CD4-positive, alpha-beta T cell (primary cell): Measurements from ENCODE around the gene TEAD3. TPM values are rescaled to one million over a fixed set of nuclear protein-coding genes. Genes with fewer than 3 reads are reported as not detected.

Source experiments
- ATAC-seq: fragments of 200-7000 bp; cut with Tn5 transposase; one replicate; pipeline ENCODE4 v1.10.0; 2022; ENCODE audit warnings: mild to moderate bottlenecking; ENCODE audit not compliant: poor library complexity
- CTCF ChIA-PET: fragments of 350-600 bp; sonication (Branson Sonifier 250); formaldehyde crosslinking; loops from one replicate; lab custom pipeline; 2021; ENCODE audit warnings: antibody characterized with exemption, inconsistent platforms; lab: Charles Lee
- POLR2A ChIA-PET: fragments of 350-600 bp; sonication (Branson Sonifier 250); formaldehyde crosslinking; loops from one replicate; lab custom pipeline; 2021; ENCODE audit warnings: antibody characterized with exemption, inconsistent platforms; lab: Charles Lee
- DNase-seq, 14 experiments: peaks; one replicate each; pipeline ENCODE4 v3.0.0-alpha.2; 2013 to 2020; ENCODE audit warnings: mixed read lengths in 2 of 14
- H3K27ac ChIP-seq, 2 donors: one replicate each; pipeline versions ENCODE4 v1.5.1 to v1.7.0; 2013; ENCODE audit warnings: low read length in 2 of 2, low read depth in 1 of 2, mild to moderate bottlenecking in 1 of 2
- H3K27me3 ChIP-seq, 2 experiments: 1 replicate in 1 of 2; 2 replicates in 1 of 2; pipeline versions ENCODE4 v1.6.1 to v1.7.0; 2013; ENCODE audit warnings: low read length in 2 of 2, control low read depth in 1 of 2, mild to moderate bottlenecking in 1 of 2, moderate library complexity in 1 of 2; ENCODE audit not compliant: insufficient read depth in 2 of 2, control insufficient read depth in 1 of 2
- H3K36me3 ChIP-seq: one replicate; pipeline ENCODE4 v1.6.1; 2013; ENCODE audit warnings: low read length, control low read depth; ENCODE audit not compliant: insufficient read depth
- H3K4me1 ChIP-seq: one replicate; pipeline ENCODE4 v1.6.1; 2013; ENCODE audit warnings: low read length, control low read depth; ENCODE audit not compliant: insufficient read depth
- H3K4me3 ChIP-seq: one replicate; pipeline ENCODE4 v1.5.1; 2013; ENCODE audit warnings: mild to moderate bottlenecking, low read length, moderate library complexity
- H3K9me3 ChIP-seq, 2 experiments: 1 replicate in 1 of 2; 2 replicates in 1 of 2; pipeline versions ENCODE4 v1.6.1 to v1.7.0; 2013; ENCODE audit warnings: low read length in 2 of 2, mild to moderate bottlenecking in 2 of 2, control low read depth in 1 of 2, moderate library complexity in 1 of 2; ENCODE audit not compliant: control insufficient read depth in 1 of 2, insufficient read depth in 1 of 2
- H3K27ac Mint-ChIP-seq: one replicate; pipeline ENCODE4 v1.8.0; 2020; ENCODE audit warnings: mixed read lengths
- H3K27me3 Mint-ChIP-seq: one replicate; pipeline ENCODE4 v1.8.0; 2021; ENCODE audit warnings: mixed read lengths
- H3K36me3 Mint-ChIP-seq: one replicate; pipeline ENCODE4 v1.8.0; 2021; ENCODE audit warnings: low read depth, mixed read lengths
- H3K4me1 Mint-ChIP-seq: one replicate; pipeline ENCODE4 v1.8.0; 2021; ENCODE audit warnings: low read depth, mixed read lengths
- H3K4me3 Mint-ChIP-seq: one replicate; pipeline ENCODE4 v1.8.0; 2020; ENCODE audit warnings: mild to moderate bottlenecking, mixed read lengths
- H3K9me3 Mint-ChIP-seq: one replicate; pipeline ENCODE4 v1.8.0; 2020; ENCODE audit warnings: mixed read lengths
- intact Hi-C, 2 experiments: fragments of 100-400 bp; cut with DNase I in 1 of 2; cut with micrococcal nuclease in 1 of 2; formaldehyde crosslinking; loops; one replicate each; pipeline versions ENCODE4 v1.15.1 to v1.9.0; 2023 to 2025; cut with DNase I, micrococcal nuclease
- total RNA-seq, 174 experiments: library from RNA in 2 of 174; stranded (reverse) in 2 of 174; gene quantifications; one replicate each; pipeline ENCODE4 v1.2.3 and lab custom pipeline; 2021 to 2026
- TF ChIP-seq, protein P1 (sequence below): fragments of 200-600 bp; IDR thresholded peaks from one replicate; pipeline ENCODE4 v1.8.0; 2022; ENCODE audit warnings: antibody characterized with exemption, mild to moderate bottlenecking

The TEAD3 gene
- total RNA-seq, 2 experiments from 2014 or later, result 0.11 TPM; not detected in 1

DNA sequence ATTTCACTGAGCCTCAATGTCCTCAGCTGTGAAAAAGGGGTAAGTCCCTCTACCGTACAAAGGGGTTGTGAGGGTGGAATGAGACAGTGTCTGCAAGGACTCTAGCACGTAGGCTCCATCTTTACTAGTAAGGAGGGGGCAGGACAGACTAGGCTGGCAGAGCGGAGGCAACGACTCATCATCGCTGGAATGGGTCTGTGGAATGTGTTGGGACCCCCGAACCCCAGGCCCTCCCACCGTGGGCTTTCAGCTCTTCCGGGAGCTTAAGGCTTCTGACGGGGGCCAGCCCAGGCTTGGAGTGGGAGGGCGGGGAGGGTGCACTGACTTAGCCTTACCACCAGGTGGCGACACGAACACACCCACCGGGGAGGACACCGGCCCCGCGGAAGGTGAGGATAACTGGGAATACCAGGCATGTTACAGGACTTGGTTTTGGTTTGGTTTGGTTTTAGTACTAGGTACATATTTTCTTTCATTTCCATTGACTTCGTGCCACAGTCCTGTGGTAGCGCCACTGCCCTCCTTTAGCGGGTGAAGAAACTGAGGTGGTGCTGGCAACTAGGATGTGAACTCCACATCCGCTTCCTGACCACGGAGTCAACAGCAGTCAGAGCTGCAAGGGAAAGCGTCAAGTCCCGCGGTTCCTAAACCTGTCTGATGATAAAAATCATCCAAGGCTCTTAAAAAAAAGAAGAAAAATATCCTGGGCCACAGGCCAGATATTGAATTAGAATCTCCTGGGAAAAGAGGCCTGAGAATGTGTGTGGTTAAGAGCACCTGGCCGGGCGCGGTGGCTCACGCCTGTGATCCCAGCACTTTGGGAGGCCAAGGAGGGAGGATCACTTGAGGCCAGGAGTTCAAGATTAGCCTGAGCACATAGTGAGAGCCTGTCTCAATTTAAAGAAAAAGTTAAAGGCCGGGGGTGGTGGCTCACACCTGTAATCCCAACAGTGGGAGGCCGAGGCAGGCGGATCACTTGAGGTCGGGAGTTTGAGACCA is 26.1 kb upstream of the TEAD3 start:
- no peaks in the 10 kb centered on the region for H3K9me3 Mint-ChIP-seq
- no peaks in the 10 kb centered on the region for H3K36me3 Mint-ChIP-seq

DNA sequence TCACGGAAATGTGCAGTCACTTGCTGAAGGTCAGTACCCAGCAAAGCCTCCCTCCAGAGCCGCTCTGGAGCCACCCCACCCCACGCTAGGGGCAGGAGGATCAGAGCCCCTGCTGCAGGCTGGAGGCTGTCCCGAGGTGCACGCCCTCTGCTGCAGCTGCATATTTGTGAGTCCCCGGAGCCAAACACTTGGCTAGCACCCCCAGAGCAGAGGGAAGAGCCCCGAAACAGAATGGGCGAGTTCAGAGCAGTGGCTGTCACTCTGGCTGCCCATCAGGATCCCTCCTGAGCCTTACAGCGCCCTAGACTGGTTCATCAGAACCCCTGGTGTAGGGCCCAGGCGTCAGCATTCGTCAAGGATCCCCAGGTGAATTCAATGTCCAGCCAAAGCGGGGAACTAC is 25.3 kb upstream of the TEAD3 start:
- intact Hi-C loops, result loop anchor here (1.0 to 5.0 kb wide), 2 partner anchors 100 to 102 kb away; no protein-coding TSS in a partner anchor
- H3K4me3 Mint-ChIP-seq, result no peak overlapping the region
- no peaks in the 10 kb centered on the region for H3K27me3 Mint-ChIP-seq
- ChIA-PET CTCF (interaction anchor here (0.9 to 3.3 kb wide), 4 partner anchors 9 to 214 kb away, joined by 3 to 13 read pairs (median 5); partner anchors contain the start of gene ARMC12), POLR2A (interaction anchor here (0.9 to 1.0 kb wide), 2 partner anchors 46 to 51 kb away, joined by 3 to 5 read pairs; no protein-coding TSS in a partner anchor)
- no peaks in the 10 kb centered on the region for H3K36me3 Mint-ChIP-seq
- DNase-seq, result no peak
- peak overlapping the region; percentile 82 for H3K27ac Mint-ChIP-seq
- peaks cover 31% of the 10 kb centered on the region for H3K4me1 ChIP-seq
- H3K4me3 ChIP-seq, result no peak overlapping the region
- H3K9me3 Mint-ChIP-seq, result no peaks in the 10 kb centered on the region
- H3K9me3 ChIP-seq, result no peaks in the 10 kb centered on the region
- H3K4me1 Mint-ChIP-seq, result peaks cover 12% of the 10 kb centered on the region
- no peaks in the 10 kb centered on the region for H3K36me3 ChIP-seq
- TF ChIP-seq, protein P1, sequence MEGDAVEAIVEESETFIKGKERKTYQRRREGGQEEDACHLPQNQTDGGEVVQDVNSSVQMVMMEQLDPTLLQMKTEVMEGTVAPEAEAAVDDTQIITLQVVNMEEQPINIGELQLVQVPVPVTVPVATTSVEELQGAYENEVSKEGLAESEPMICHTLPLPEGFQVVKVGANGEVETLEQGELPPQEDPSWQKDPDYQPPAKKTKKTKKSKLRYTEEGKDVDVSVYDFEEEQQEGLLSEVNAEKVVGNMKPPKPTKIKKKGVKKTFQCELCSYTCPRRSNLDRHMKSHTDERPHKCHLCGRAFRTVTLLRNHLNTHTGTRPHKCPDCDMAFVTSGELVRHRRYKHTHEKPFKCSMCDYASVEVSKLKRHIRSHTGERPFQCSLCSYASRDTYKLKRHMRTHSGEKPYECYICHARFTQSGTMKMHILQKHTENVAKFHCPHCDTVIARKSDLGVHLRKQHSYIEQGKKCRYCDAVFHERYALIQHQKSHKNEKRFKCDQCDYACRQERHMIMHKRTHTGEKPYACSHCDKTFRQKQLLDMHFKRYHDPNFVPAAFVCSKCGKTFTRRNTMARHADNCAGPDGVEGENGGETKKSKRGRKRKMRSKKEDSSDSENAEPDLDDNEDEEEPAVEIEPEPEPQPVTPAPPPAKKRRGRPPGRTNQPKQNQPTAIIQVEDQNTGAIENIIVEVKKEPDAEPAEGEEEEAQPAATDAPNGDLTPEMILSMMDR, result no peak
- no peak for ATAC-seq
- H3K27me3 ChIP-seq, result no peaks in the 10 kb centered on the region
- no peak overlapping the region for H3K27ac ChIP-seq

More for the DNA sequence above, 26.1 kb upstream of the TEAD3 start:
- intact Hi-C loops, result loop anchor here (1.0 to 5.0 kb wide), 5 partner anchors 29 to 214 kb away; partner anchors contain the start of gene ARMC12 (in 2 of the 2)
- peaks cover 14% of the 10 kb centered on the region for H3K4me1 Mint-ChIP-seq
- no peaks in the 10 kb centered on the region for H3K27me3 Mint-ChIP-seq
- H3K27ac Mint-ChIP-seq, result peak overlapping the region; percentile 82
- TF ChIP-seq, protein P1, result peak; percentile 98
- no peak overlapping the region for H3K27ac ChIP-seq
- H3K4me3 Mint-ChIP-seq, result peak overlapping the region; percentile 79
- peak; percentile 61 to 91 (median 66) for DNase-seq
- H3K9me3 ChIP-seq, result no peaks in the 10 kb centered on the region
- peak overlapping the region; percentile 35 for H3K4me3 ChIP-seq
- ChIA-PET CTCF (interaction anchor here (0.6 to 3.3 kb wide), 8 partner anchors 8 to 1094 kb away, joined by 3 to 13 read pairs (median 4); partner anchors contain the start of gene ARMC12), POLR2A (interaction anchor here (0.6 to 1.6 kb wide), 6 partner anchors 24 to 209 kb away, joined by 3 to 8 read pairs (median 4); no protein-coding TSS in a partner anchor)
- H3K36me3 ChIP-seq, result no peaks in the 10 kb centered on the region
- H3K4me1 ChIP-seq, result peaks cover 31% of the 10 kb centered on the region
- peak; percentile 88 for ATAC-seq
- H3K27me3 ChIP-seq, result no peaks in the 10 kb centered on the region

DNA sequence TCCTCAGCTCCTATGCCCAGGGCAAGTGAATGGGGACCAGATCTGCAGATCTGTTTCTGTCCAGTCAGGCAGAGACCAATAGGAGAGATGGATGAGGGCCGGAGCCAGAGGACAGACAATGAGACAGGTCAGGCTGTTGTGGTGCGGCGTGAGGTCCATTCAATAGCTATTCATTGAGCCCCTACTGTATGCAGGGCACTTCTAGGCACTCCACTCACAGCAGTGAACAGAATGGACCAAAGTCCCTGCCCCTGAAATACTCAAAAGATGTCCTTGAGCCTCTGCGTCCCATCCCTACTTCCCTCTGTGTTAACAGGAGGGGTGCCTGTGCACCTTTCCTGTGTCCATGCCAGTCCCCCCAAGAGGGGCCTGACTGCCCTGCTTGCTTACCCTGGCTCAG is 24.4 kb upstream of the TEAD3 start:
- TF ChIP-seq, protein P1, result no peak

More for the DNA sequence above, 24.4 kb upstream of the TEAD3 start:
- ChIA-PET CTCF (no interaction called here), POLR2A (no interaction called here)
- no peak overlapping the region for H3K27ac ChIP-seq
- H3K27me3 Mint-ChIP-seq, result no peaks in the 10 kb centered on the region
- no peaks in the 10 kb centered on the region for H3K36me3 Mint-ChIP-seq
- peaks cover 12% of the 10 kb centered on the region for H3K4me1 Mint-ChIP-seq
- ATAC-seq (no peak), DNase-seq (no peak)
- H3K27me3 ChIP-seq, result no peaks in the 10 kb centered on the region
- no peaks in the 10 kb centered on the region for H3K9me3 ChIP-seq
- peaks cover 31% of the 10 kb centered on the region for H3K4me1 ChIP-seq
- H3K9me3 Mint-ChIP-seq, result no peaks in the 10 kb centered on the region
- H3K27ac Mint-ChIP-seq, result no peak overlapping the region
- no peaks in the 10 kb centered on the region for H3K36me3 ChIP-seq
- no peak overlapping the region for H3K4me3 ChIP-seq
- intact Hi-C loops, result loop anchor here in 1 of 2 experiments (5.0 kb wide), 1 partner anchor 101 kb away; no protein-coding TSS in a partner anchor
- no peak overlapping the region for H3K4me3 Mint-ChIP-seq
